GM21825 (cell line): Measurements from ENCODE around the gene SOCS2.

Source experiments
- ATAC-seq: cut with Tn5 transposase; IDR thresholded peaks from one replicate; pipeline ENCODE4 v1.9.1; 2021; ENCODE audit warnings: mild to moderate bottlenecking, moderate library complexity; ENCODE audit not compliant: unreplicated experiment

SOCS2 gene

DNA sequence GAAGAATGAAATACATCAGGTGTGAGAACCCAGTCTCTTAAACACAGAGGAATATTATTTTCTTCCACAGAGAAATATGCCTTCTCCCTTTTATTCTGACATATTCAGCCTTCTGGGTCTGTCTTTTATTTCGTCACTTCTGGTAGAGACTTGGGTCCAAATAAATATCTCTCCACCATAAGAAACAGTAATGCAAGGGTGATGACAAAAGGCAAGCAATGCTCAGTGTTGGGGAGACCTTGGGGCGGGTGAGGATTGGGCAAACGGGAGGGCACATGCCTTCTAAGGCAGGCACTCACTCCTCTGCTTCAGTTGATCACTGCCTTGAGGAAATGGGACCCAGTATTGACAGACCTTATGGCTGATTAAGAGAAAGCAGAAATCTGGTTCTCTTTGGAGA is 6.7 kb upstream of the SOCS2 start:
- ATAC-seq, result no peak

DNA sequence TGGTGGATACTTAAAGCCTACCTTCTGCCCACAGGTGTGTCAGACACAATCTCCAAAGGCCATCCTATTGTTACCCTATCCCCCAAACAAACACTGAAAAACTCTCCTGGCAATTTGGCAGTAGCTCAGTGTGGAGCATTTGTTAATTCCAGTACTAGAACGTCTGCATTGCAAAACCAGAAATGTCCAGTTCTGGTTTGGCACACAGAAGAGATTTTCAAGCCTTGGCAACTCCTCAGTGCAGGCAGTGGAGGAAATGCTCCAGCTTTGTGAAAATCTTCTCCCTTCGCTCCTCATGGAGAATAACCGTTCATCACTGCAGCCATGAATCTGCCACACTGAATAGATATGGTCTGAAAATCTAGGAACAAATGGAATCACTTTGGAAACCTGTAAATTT is 5.3 kb upstream of the SOCS2 start:
- no peak for ATAC-seq

DNA sequence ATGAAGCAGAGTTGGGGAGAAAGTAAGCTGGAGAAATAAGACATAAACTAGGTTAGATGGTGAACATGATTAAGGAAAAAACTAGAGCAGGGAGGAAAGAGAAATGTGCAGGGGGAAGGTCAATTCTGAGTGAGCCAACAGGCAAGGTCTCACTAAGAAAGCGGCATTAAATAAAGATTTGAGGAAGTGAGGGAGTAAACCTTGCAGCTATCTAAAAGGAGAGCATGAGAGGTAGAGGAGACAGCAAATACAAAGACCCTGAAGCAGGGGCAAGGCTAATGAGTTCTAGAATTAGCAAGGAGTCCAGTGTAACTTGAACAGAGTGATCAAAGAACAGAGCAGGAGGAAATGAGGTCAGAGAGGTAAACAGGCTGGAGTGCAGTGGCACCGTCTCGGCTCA is 4.4 kb upstream of the SOCS2 start:
- ATAC-seq, result no peak

DNA sequence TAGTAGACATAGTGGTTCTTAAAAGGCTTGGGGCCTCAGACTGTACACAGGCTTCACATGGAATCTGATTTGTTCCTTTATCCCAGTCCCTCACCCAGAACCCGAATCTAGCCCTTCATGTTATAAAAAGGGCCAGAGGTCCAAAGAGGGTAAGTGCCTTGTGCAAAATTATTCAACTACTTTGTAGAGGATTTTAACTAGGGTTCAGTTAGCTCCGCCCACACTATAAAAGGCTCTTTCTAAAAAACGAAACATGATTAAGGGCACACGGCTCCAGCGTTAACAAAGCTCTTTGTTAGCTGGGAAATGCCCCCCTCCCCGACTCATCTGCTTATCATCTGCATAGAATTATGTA is 3.2 kb upstream of the SOCS2 start:
- no peak for ATAC-seq

DNA sequence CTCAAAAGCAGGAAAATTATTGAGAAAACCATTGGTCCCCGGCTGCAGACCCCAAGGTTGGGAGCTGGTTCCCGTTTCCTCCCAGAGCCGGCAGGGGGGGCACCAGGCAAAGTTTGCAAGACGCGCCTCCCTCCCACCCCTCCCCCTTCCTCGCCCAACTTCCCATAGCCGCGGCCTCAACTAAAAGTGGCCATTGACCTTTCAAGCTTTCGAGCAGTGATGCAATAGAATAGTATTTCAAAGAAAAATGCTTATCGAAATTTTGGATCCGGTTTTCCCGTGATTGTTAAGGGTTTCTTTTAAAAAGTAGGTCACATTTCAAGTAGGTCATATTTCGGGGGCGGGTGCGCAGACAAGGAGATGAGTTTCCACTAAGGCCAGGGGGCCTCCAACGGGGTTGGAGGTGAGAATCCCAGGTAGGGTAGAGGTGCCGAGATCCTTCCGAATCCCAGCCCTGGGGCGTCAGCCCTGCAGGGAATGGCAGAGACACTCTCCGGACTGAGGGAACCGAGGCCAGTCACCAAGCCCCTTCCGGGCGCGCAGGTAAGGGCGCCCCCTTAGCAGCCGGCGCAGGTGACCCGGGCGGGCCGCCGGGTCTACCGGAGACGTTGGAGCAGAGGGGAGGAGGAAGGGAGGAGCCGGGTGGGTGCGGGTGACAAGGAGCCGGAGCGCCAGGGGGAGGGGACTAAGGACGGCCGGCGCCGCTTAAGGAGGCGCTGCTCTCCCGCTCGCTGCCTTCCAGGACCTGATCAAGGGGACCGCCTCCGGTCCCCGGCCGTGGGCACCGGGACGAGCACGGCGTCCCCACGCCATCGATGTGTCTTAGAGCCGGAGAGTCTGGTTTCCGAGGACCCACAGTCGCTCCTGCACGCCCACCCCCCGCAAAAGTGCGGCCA is 2.6 kb upstream of the SOCS2 start:
- ATAC-seq, result peak; percentile 41

DNA sequence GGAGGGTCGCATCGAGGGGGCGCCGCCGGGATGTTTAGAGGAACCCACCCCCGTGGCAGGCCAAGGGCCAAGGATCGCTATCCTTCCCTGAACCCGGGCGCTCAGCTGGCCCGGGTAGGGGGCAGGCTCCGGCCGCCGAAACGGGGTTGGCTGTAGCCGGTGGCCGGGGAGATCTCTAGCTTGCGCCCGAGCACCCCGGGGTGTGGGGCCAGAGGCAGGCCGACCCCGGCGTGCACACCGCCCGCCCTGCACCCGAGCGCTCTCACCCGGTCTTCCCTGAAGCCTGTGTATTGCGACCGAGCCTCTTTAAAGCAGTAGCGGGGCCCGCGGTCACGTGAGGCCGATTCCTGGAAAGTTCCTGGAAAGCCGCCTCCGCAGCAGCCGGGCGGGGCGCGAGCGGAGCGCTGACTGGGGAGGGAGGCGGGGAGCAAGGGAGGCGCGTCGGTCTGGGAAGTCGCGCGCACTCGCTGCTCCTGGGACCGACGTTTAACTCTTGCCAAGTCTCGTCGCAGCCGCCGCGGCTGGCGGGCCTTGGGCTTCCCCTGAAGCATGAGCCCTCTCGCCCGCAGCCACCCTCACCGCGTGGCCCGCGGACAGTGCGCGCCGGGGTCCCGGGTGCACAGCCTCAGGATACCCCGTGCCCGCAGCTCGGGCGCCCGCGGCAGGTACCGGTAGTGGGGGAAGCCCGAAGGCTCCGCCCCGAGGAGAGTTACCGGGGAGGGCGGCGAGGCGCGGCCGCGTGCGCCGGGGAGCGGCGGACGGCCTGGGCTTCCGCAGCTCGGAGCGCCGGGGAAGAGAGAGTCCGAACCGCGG is 1.7 kb upstream of the SOCS2 start:
- ATAC-seq, result peak; percentile 47

DNA sequence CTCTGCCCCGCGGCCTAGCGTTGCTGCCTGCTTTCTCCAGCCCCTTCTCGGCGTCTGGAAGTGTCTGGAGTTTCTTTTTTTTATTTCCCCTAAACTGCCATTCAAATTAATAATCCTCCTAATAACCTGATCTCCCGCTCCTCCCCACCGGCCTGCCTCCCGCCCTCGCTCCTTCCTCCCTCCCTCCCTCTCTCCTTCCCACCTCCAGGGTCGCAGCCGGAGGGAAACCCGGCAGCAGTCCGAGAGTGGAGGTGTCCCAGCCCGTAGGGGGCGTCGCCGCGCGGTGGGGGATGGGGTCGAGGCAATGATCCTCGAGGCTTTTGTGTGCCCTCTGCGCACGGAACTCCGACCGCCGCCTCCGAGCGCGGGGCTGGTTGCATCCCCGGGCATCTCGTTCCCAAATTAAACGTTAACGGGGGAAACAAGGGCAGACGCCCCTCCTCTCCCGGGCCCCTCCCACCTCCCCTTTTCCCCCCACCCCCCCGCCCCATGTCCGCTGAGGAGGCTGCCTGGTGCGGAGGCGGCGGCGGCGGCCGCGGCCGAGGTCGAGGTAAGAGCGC is 1.0 kb upstream of the SOCS2 start:
- no peak for ATAC-seq

DNA sequence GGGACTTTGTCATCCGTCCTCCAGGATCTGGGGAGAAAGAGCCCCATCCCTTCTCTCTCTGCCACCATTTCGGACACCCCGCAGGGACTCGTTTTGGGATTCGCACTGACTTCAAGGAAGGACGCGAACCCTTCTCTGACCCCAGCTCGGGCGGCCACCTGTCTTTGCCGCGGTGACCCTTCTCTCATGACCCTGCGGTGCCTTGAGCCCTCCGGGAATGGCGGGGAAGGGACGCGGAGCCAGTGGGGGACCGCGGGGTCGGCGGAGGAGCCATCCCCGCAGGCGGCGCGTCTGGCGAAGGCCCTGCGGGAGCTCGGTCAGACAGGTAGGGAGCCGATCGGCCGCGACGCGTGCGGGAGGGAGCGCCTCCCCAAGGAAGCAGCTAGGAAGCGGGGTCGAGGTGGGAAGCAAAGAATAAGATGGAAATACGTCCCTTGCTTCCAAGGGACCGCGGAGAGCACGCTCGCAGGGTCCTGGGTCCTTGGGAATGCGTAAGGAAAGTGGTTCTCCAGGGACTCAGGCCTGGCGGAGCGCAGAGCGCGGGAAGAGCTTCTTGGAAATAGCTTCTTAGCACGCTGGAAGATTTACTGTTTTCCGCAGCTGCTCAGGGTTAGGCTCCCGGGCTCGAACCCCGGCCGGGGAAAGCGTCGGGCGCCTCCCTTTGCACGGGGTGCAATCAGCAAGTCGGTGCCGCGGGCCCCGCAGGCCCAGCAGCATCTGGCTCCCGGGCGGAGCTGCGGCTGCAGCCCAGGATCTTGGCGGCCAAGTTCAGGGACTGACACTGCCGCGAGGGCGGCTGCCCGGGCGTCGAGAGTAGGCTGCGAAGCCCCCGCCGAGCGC is 457 bp downstream of the SOCS2 start:
- ATAC-seq, result no peak

DNA sequence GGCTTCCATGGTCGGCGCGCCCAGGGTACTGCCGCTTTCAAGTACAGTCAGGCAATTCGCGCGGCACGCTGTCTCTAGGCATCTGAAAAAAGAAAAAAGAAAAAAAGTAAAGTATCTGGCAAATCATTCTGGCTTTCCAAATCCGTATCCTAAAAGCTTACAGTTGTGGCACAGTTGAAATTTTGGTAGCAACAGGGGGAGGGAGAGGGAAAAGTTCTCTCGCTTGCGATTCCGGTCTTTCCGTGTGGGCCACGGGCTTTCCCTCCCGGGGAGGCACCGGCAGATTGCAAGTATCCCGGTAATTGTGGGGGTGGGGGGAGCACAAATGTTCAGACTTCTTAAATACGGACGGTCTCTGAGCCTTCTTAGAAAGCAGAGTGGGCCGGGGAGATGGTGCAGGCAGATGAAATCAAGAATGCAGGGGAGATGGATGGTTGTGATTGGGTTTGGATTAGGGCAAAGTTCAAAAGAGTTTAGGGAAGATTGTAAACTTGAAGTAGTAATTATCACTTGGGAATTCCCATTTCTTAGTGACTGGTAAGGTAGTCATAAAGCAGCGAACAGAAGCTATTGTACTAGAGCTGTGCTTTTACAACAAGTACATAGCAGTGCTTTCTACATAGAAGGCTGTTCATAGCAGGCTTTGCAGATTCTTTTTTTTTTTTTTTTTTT is 1.2 kb downstream of the SOCS2 start:
- no peak for ATAC-seq

DNA sequence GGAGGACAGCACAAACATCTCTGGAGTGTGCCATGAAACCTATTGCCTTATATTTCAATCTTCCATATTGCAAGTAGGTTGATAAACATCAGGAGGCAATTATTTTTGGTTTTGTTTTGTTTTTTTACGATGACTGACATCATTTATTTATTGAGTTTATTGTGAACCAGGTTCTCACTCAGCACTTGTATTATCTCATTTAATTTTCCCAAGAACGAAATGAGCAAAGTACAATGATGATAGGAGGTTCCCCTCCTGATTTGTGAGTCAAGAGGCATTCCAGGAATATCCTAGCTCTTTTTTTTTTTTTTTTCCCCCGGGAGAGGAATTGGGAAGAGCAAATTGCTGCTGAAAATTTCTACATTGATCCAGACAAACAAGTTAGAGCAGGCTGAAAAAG is 4.7 kb downstream of the SOCS2 start:
- ATAC-seq, result no peak

DNA sequence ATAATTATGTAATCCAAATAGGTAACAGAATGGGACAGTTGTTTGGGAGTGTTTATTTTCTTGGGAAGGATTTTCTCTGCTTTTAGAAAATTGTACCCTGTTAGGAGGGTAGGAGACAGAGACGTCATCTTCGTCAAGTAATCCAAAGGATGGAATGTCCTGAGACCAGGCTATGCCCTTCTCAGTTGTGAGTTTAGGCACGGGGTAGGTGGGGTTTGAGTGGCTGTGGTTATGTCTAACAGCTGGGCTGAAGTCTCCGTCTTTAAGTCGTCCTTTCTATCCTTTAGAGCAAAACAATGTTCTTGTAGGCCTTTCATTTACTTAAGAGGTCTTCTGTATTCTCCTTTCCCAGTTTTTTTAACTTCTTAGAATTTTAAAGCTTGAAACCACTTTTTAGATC is 5.7 kb downstream of the SOCS2 start:
- no peak for ATAC-seq

DNA sequence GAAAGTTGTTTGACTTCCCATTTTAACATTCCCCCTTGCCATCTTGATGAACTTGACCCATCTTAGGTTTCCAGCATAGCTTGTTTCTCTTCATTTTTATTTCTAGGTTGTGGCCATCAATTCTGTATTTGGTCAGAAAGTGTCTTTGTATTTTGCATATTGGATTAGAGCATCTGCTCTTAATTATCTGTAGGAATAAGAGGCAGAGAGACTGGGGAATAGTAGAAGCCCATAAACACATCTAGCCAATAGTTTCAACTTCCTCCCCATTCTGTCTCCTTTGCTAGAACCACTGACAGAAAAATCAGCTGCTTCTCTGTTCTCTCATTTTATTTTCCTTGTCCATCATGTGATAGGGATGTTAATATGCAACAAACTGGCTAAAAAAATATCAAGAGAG is 8.2 kb downstream of the SOCS2 start:
- ATAC-seq, result no peak

DNA sequence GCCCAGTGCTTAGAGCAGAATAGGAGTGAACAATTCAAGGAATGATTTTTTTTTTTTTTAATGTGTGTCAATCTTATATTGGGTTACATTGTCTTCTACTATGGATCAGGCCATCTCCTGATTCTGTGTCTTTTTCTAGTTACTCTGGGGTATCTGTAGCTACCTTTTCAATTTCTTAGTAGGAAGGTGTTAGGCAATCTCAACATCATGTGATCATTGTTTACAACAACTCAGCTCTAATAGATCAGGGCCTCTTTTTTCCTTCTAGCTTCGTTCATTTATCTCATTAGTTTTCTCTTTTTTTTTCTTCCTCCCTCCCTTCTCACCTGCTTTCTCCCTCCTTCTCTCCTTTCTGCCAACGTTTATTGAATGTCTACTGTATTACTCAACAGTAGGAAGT is 8.9 kb downstream of the SOCS2 start:
- ATAC-seq, result no peak

DNA sequence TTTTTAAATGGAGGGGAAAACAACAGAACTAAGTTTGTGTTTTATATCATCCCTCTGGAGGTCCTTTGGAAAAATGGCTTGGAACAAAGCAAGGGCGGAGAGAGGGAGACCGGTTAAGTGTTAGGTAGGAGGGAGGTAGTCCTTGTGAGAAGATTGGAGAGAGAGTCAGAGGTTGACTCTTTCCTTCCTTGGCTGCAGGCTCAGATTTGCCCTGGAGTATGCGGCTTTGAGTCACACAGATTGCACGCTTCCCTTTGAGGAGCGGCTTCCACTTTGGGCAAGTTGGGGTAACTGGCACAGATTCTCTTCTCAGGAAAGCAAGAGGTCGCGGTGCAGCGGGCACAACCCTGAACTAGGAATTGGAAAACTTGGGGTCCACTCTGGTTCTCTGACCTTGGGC is 9.9 kb downstream of the SOCS2 start:
- ATAC-seq, result no peak

DNA sequence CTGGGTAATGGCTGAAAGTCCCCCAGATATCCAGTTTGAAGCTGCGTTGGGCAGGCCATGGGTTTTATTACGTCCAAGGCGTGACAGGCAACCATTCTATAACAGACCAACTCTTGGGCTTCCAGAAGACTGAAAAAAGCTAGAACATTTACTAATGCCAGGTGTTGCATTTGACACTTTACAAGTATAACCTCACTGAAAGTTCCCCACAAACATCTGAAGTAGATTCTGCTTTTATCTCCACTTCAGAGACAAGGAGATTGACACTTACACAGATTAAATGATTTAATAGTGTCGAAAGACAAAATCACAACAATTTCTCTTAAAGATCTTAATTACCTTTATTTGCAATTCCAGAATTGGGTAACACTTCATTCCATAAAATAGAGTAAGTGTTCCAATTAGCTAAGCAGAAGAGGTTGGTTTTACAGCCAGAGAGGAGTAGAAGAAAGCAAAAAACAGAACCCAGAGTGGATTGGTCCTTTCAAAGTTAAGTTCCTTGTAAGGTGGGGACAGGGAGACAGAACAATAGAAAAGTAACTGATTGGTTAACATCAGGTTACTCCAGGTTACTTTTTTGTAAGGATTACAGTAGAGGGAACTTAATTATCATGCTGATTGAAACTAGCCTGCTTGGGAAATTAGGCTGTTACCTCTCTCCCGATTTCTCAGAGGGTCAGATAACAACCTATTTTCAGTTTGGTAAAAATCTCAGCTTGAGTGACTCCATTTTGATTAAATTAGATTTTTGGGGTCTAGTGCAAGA is 11.3 kb downstream of the SOCS2 start:
- no peak for ATAC-seq

DNA sequence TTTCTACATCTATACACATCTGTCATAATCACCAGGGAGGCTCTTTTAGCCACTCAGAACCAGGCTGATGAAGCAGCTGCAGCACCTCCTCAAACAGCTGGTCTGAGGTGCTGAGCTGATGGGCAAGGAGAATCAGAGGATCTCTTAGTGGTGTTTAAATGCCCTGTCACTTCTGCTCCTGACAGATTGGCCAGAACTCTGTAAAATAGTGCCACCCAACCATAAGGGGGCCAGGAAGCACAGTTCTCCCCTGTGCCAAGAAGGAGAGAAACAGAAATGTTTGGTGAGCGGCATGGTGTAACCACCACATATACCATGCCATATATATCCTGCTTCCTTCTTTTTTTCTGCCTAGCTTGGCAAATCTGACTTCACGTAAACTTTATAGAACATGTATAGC is 12.8 kb downstream of the SOCS2 start:
- no peak for ATAC-seq

DNA sequence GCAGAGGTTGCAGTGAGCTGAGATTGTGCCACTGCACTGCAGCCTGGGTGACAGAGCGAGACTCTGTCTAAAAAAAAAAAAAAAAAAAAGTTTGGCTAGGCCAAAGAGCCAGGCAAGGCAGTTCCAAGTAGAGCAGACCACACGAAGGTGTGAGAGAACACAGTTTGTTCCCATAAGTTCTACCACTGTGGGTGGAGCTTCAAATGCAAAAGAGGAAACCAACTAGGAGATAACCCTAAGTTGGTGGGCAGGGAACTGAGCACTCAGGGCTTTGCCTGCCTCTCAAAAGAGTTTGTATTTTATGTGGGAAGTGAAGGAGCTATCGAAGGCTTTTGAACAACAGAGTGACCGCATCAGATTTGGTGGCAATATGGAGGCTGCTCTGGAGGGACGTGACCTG is 15.1 kb downstream of the SOCS2 start:
- no peak for ATAC-seq

DNA sequence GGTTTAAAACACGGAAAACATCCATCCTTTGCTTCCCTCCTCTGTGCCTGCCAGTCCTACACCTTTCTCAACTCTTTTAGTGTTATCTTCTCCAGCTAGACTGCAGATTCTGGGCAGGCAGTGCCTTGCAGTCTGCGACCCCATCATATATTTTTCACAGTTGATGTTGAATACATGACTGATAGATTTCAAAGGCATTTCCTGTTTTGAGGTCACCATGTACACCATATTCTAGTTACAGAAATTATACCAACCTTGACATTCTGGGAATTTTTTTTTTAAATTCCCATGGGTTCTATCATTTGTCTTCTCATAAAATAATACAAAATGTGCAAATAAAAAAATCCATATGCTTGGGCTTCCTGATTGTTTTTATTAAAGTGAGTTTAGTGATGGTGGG is 16.6 kb downstream of the SOCS2 start:
- no peak for ATAC-seq

DNA sequence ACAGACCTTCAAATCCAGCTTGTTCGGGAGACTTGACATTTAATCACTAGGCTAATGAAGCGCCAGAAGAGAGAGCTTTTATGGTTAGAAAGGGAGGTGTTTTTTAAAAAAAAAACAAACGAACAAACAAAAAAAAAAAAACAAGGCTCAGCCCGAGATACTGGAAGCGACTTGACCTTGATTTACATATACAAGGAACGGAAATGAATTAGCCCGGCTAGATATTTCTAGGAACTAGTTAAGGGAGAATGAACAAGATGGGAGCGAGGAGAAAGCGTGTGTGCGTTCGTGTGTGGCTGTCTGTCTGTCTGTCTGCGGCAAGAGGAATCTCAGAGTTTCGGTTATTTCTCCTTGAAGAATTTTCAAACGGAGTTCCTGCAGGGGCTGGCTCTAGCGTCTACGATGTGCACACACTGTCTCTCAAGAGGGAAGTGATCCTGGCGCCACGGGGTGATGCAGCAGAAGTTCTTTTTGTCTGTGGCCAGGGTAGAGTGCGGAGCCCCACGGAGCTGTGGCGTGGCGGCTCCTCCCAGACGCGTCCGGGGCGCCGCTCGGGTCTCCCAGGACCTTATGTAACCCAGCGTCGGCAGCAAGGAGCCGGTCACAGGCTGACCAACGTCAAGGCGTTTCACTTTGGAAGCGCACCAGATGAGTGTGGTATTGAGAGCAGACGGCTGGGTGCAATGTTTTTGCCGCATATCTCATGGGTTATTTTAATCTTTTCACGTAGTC is 18.8 kb downstream of the SOCS2 start:
- peak; percentile 88 for ATAC-seq
